IPS-15b (cell line): ENCODE measurements around the gene DCC.

Experiments used
- H3K27me3 ChIP-seq: one replicate; pipeline ENCODE4 v1.6.1; 2013; ENCODE audit warnings: low read length; ENCODE audit not compliant: control insufficient read depth, insufficient read depth
- H3K36me3 ChIP-seq: one replicate; pipeline ENCODE4 v1.6.1; 2013; ENCODE audit warnings: low read length; ENCODE audit not compliant: control insufficient read depth, insufficient read depth
- H3K4me1 ChIP-seq: one replicate; pipeline ENCODE4 v1.6.1; 2013; ENCODE audit warnings: mild to moderate bottlenecking, low read length; ENCODE audit not compliant: control insufficient read depth, insufficient read depth
- H3K4me3 ChIP-seq: one replicate; pipeline ENCODE4 v1.5.1; 2013; ENCODE audit warnings: low read depth, low read length
- H3K9ac ChIP-seq: one replicate; pipeline ENCODE4 v1.6.1; 2013; ENCODE audit warnings: low read depth, mild to moderate bottlenecking, low read length
- H3K9me3 ChIP-seq: one replicate; pipeline ENCODE4 v1.6.1; 2013; ENCODE audit warnings: mild to moderate bottlenecking, low read length; ENCODE audit not compliant: control insufficient read depth, insufficient read depth

DCC gene

GRCh38 chr18:52898485-52899058 is 558.6 kb downstream of the DCC start:
- no peaks in the 10 kb centered on the region for H3K36me3 ChIP-seq
- no peaks in the 10 kb centered on the region for H3K9me3 ChIP-seq
- H3K27me3 ChIP-seq: no peaks in the 10 kb centered on the region
- no peak overlapping the region for H3K9ac ChIP-seq
- H3K4me1 ChIP-seq: no peaks in the 10 kb centered on the region
- no peak overlapping the region for H3K4me3 ChIP-seq

- no peaks in the 10 kb centered on the region for H3K27me3 ChIP-seq
These were observed 562.2 kb downstream of the DCC start for GRCh38 chr18:52902188-52902587.

GRCh38 chr18:52903857-52904256 is 563.9 kb downstream of the DCC start:
- Histone ChIP-seq H3K4me3 (no peak overlapping the region), H3K36me3 (no peaks in the 10 kb centered on the region), H3K9me3 (no peaks in the 10 kb centered on the region), H3K27me3 (no peaks in the 10 kb centered on the region), H3K9ac (no peak overlapping the region), H3K4me1 (no peaks in the 10 kb centered on the region)

More at GRCh38 chr18:52902188-52902587, 562.2 kb downstream of the DCC start:
- Histone ChIP-seq H3K9me3 (no peaks in the 10 kb centered on the region), H3K4me3 (no peak overlapping the region), H3K9ac (no peak overlapping the region), H3K36me3 (no peaks in the 10 kb centered on the region), H3K4me1 (no peaks in the 10 kb centered on the region)

- H3K9ac ChIP-seq: no peak overlapping the region
- no peaks in the 10 kb centered on the region for H3K27me3 ChIP-seq
- H3K4me1 ChIP-seq: no peaks in the 10 kb centered on the region
- H3K9me3 ChIP-seq: no peaks in the 10 kb centered on the region
- H3K4me3 ChIP-seq: no peak overlapping the region
- H3K36me3 ChIP-seq: no peaks in the 10 kb centered on the region
These were observed 567.7 kb downstream of the DCC start for GRCh38 chr18:52907543-52908308.

GRCh38 chr18:52914148-52914547 is 574.2 kb downstream of the DCC start:
- no peak overlapping the region for H3K4me3 ChIP-seq
- no peaks in the 10 kb centered on the region for H3K4me1 ChIP-seq
- H3K27me3 ChIP-seq: no peaks in the 10 kb centered on the region
- no peaks in the 10 kb centered on the region for H3K36me3 ChIP-seq
- no peaks in the 10 kb centered on the region for H3K9me3 ChIP-seq
- H3K9ac ChIP-seq: no peak overlapping the region

GRCh38 chr18:52920665-52921064 is 580.7 kb downstream of the DCC start:
- H3K9me3 ChIP-seq: no peaks in the 10 kb centered on the region
- H3K36me3 ChIP-seq: no peaks in the 10 kb centered on the region
- H3K4me1 ChIP-seq: no peaks in the 10 kb centered on the region
- H3K4me3 ChIP-seq: no peak overlapping the region
- no peak overlapping the region for H3K9ac ChIP-seq
- no peaks in the 10 kb centered on the region for H3K27me3 ChIP-seq

- Histone ChIP-seq H3K9ac (no peak overlapping the region), H3K9me3 (no peaks in the 10 kb centered on the region), H3K27me3 (no peaks in the 10 kb centered on the region), H3K36me3 (no peaks in the 10 kb centered on the region), H3K4me3 (no peak overlapping the region), H3K4me1 (no peaks in the 10 kb centered on the region)
These were observed 593.4 kb downstream of the DCC start for GRCh38 chr18:52933356-52933755.

GRCh38 chr18:52936931-52937330 is 596.9 kb downstream of the DCC start:
- Histone ChIP-seq H3K4me3 (no peak overlapping the region), H3K27me3 (no peaks in the 10 kb centered on the region), H3K9me3 (no peaks in the 10 kb centered on the region), H3K36me3 (no peaks in the 10 kb centered on the region), H3K4me1 (no peaks in the 10 kb centered on the region), H3K9ac (no peak overlapping the region)

GRCh38 chr18:52937840-52938239 is 597.8 kb downstream of the DCC start:
- Histone ChIP-seq H3K4me1 (no peaks in the 10 kb centered on the region), H3K36me3 (no peaks in the 10 kb centered on the region), H3K9me3 (no peaks in the 10 kb centered on the region), H3K27me3 (no peaks in the 10 kb centered on the region), H3K4me3 (no peak overlapping the region), H3K9ac (no peak overlapping the region)

GRCh38 chr18:52945552-52945951 is 605.6 kb downstream of the DCC start:
- H3K36me3 ChIP-seq: no peaks in the 10 kb centered on the region

GRCh38 chr18:52948868-52949444 is 609.0 kb downstream of the DCC start:
- Histone ChIP-seq H3K9ac (no peak overlapping the region), H3K9me3 (no peaks in the 10 kb centered on the region), H3K4me1 (no peaks in the 10 kb centered on the region), H3K27me3 (no peaks in the 10 kb centered on the region), H3K36me3 (no peaks in the 10 kb centered on the region), H3K4me3 (no peak overlapping the region)

More at GRCh38 chr18:52945552-52945951, 605.6 kb downstream of the DCC start:
- Histone ChIP-seq H3K9ac (no peak overlapping the region), H3K4me3 (no peak overlapping the region), H3K4me1 (no peaks in the 10 kb centered on the region), H3K9me3 (no peaks in the 10 kb centered on the region), H3K27me3 (no peaks in the 10 kb centered on the region)

- H3K4me1 ChIP-seq: no peaks in the 10 kb centered on the region
These were observed 610.2 kb downstream of the DCC start for GRCh38 chr18:52950155-52950554.

More at GRCh38 chr18:52950155-52950554, 610.2 kb downstream of the DCC start:
- Histone ChIP-seq H3K36me3 (no peaks in the 10 kb centered on the region), H3K9me3 (no peaks in the 10 kb centered on the region), H3K9ac (no peak overlapping the region), H3K27me3 (no peaks in the 10 kb centered on the region), H3K4me3 (no peak overlapping the region)
